Stimulated activated CD4-positive, alpha-beta T cell treated with anti-CD3 and anti-CD28 coated beads, Interleukin-1b, Interleukin-23, amount 100 ng/mL, for 4 hours (primary cell): ENCODE results near the gene PFDN5.
"Not testable (repeated sequence)": the region's sequence is repeated elsewhere in the genome, so short reads cannot be mapped to it uniquely, and the experiment has no call there.

Experiments
- DNase-seq, 2 donors: peaks; one replicate each; pipeline ENCODE4 v3.0.0-alpha.2; 2020; ENCODE audit warnings: low read depth in 2 of 2

The PFDN5 gene

GRCh38 chr12:53286448-53286847 is 8.9 kb upstream of the PFDN5 start:
- DNase-seq: no peak

DNA sequence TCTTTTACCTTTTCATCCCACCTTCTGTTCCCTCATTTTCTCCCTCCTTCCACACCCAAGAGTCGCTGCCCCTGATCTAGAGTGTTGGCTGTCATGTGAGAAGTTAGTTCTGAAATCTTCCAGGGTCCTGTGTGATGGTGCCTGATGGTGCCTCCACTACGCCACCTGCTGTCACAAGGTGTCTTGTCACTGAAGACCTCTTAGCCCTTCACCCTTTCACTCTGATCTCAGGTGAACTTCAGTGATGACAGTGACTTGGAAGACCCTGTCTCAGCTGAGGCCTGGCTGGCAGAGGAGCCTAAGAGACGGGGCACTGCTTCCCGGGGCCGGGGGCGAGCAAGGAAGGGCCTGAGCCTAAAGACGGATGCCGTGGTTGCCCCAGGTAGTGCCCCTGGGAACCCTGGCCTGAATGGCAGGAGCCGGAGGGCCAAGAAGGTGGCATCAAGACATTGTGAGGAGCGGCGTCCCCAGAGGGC is 7.6 kb upstream of the PFDN5 start:
- DNase-seq: peak; percentile 63 to 72

GRCh38 chr12:53288322-53288721 is 7.0 kb upstream of the PFDN5 start:
- no peak for DNase-seq

DNA sequence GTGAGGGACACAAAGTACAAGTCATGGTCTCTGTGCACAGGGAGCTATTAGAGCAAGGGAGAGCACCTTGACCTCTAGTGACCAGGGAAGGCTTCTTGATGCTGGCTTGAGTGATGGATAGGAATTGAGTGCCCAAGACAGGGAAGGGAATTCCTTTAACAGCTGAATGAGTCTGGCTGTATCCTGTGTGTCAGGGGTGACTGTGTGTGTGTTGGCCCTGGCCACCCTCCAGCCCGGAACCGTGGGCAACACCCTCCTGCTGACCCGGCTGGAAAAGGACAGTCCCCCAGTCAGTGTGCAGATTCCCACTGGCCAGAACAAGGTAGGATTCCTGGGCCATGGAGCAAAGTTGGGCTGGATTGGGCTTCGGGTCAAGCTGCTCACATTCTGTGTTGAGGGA is 5.5 kb upstream of the PFDN5 start:
- no peak for DNase-seq

DNA sequence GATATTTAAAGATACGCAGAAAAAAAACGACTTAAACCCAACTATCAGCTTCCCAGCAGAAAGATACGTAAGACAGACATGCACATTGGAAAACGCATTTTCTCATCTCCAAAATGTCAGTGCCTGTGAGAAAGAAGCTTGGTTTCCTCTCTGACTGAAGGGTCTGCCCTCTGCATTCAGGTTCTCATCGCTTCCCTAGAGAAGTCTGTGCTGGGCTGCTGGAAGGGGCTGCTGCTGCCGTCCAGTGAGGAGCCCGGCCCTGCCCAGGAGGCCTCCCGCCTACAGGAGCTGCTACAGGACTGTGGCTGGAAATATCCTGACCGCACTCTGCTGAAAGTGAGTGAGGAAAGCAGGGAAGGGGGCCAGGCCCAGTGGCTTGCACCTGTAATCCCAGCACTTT is 4.7 kb upstream of the PFDN5 start:
- no peak for DNase-seq

- DNase-seq: no peak
These were observed 2.9 kb upstream of the PFDN5 start for GRCh38 chr12:53292426-53292825.

DNA sequence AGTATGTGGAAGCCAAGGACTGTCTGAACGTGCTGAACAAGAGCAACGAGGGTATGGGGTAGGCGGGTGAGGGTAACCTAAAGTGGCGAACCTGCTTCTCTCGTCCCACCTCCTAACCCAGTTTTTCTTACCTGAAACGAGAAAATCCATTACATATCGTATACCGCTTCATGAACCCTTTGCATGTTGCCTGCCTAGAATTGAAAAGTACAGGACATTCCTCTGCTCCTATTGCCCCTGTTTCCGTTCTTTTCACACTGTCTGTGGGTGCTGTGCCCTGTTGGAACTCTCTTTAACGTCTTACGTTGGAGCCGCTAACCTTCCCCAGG is 513 bp downstream of the PFDN5 start:
- DNase-seq: no peak

GRCh38 chr12:53297106-53297505 is 1.8 kb downstream of the PFDN5 start:
- not testable (repeated sequence) for DNase-seq

DNA sequence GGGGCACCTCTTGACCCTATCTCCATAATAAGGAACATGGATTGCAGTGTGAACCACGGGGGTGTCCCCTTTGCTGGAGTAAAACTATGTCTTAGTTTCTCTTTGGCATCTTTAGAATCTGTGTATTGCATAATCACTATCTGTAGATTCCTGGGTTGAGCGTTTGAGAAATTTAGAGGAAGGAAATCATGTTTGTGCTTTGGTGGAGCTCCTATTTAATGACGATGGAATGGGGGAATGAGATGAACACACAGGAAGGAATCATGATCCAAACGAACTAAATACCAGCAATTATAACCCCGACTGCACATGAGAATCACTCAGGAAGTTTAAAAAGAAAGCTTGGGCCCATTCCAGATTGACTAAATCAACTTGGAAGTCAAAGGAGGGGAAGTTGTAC is 2.8 kb downstream of the PFDN5 start:
- no peak for DNase-seq

GRCh38 chr12:53299101-53299453 is 3.7 kb downstream of the PFDN5 start:
- DNase-seq: peak in 1 of 2 donors; percentile 47

DNA sequence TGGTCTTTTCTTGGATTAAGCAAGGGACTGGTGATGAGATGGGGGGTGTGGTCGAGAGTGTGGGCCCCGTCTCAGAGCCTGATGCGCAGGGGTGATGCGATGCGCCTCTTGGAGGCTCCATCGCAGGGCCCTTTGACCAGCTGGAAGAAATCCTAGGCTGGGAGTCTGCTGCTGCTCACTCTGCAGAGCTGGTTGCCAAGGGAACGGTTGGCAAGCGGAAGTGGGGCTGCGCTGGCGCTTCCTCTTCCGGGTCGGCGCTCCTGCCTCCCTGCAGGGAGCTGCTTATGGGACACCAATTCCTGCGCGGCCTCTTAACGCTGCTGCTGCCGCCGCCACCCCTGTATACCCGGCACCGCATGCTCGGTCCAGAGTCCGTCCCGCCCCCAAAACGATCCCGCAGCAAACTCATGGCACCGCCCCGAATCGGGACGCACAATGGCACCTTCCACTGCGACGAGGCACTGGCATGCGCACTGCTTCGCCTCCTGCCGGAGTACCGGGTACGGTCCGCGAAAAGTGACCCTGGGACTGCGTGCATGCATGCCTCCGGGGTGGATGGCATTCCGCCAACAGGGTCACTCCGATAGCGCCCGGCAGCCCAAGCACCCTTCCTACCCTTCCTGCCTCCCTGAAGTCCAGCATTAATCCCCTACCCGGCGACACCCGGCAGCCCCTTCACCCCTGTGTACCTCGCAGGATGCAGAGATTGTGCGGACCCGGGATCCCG is 4.3 kb downstream of the PFDN5 start, which contains the start of gene MYG1:
TSS of gene MYG1 (plus strand) at position 242 of the 727 bp plus-strand sequence. CDS start at position 285, 43 bp downstream.
- DNase-seq: peak; percentile 64 to 70

DNA sequence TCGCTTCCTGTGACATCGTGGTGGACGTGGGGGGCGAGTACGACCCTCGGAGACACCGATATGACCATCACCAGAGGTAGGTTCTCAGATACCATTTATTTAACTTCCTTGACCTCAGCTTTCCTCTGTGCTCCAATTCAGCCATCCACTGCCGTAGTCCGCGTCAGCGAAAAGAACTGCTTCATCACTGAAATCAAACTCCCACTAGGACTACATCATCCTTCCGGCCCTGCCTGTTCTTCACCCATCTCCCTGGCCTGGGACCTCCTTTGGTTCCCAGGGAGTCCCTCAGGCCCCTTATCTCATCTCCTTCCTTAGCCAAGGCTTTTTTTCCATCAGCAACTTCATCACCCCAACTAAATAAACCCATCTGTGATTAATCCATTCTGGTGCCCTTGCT is 4.8 kb downstream of the PFDN5 start:
- no peak for DNase-seq

GRCh38 chr12:53302903-53303302 is 7.6 kb downstream of the PFDN5 start:
- DNase-seq: no peak

DNA sequence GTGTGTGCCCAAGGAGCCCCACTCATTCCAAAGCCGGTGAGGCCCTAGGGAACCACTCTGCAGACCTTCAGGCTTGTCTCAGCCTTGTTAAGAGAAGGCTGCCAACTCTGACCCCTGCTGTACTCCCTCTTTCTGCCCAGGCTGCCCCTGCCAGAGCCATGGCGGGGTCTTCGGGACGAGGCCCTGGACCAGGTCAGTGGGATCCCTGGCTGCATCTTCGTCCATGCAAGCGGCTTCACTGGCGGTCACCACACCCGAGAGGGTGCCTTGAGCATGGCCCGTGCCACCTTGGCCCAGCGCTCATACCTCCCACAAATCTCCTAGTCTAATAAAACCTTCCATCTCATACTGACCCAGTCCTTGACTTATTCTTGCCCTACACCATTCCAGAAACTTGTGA is 11.5 kb downstream of the PFDN5 start:
- DNase-seq: no peak

DNA sequence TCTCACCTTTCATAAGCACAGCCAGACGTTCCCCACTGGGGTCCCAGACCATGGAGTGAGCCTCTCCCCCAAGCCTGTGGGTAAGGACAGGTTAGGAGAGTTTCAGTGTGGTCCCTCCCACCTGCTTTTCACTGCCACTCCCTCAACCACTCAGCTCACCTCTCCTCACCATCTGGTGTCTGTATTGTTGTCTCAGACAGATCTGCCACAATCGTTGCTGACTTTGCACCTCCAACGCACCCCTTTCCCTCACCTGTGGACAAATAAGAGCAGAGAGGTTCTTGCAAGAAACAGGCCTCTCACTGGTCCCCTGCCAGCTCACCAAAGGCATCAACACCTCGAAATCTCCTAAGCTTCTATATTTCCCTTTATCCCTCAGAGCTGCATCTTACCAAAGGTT is 12.9 kb downstream of the PFDN5 start:
- no peak for DNase-seq

GRCh38 chr12:53313996-53314395 is 18.7 kb downstream of the PFDN5 start:
- DNase-seq: no peak

GRCh38 chr12:53320352-53321195 is 25.2 kb downstream of the PFDN5 start:
- no peak for DNase-seq

DNA sequence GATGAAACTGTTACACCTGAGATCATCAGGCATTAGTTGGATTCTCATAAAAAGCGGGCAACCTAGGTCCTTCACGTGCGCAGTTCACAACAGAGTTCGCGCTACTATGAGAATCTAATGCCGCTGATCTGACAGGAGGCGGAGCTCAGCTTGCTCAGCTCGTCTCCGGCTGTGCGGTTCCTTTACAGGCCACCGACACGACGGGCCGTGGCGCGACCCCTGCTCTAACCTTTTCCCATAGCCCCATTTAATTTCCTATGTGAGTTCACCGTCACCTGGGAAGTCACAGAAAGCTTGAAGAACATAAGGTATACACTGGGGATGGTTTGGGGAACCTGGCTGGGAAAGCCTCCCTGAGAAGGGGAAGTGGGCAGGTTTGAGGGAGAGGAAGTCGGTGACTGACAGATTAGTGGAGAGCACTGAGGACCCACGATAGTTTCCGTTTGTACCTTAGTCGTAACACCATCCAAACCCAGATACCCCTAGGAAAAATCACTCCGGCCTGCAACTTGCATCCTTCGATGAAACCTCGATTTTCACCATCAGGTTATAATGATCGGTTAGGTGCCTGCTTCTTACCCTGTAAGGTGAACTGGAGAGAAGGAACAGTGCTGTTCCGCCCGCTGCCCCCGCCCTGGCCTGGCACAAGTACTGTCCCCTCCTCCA is 28.9 kb downstream of the PFDN5 start:
- peak; percentile 37 to 41 for DNase-seq

- DNase-seq: peak; percentile 69 to 82
These were observed 29.6 kb downstream of the PFDN5 start for GRCh38 chr12:53324779-53325510.

GRCh38 chr12:53325511-53326061 is 30.2 kb downstream of the PFDN5 start:
- no peak for DNase-seq

DNA sequence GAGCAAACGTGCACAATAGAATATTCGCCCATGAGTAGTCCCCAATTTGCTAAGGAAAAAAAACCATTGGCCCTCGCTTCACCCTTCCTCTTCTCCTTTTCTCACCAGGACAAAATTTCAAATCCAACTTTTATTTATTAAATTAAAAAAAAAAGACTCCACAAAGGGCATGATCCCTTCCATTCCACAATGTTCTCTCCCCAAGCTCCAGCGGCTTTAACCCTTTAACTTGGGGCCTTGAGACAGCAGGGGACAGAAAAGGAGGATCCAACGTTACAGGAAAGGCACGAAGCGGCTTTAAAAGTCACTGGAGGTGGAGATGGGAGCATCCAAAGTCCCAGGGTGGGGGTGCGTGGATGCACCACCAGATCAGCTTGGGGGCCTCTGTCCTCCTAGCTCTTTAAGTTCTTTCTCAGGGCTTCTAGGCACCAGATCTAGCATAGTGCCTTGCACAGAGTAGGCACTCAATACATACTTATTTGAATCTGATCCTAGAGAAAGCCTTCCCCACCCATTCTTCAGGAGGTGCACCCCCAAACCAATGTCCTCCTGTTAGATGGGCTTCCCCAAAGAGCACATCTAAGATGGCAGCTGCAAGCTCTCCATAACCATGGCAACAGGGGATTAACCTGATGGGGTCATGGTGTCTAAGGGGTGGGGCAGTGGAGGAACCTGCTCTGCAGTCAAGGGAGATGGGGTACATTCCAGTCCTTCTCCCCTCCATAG is 31.3 kb downstream of the PFDN5 start:
- no peak for DNase-seq
